Esophagus squamous epithelium (tissue), 5 donors: ENCODE results near the gene LIMK1. TPM values are rescaled to one million over a fixed set of nuclear protein-coding genes. Genes with fewer than 3 reads are reported as not detected.

ENCODE experiments used
- DNase-seq: peaks from one replicate; lab custom pipeline; 2025; lab: John Stamatoyannopoulos, UW
- H3K27ac ChIP-seq, 4 donors: fragments of 200-600 bp; sonication (generic); one replicate each; pipeline ENCODE4 v1.5.1; 2016 to 2019; ENCODE audit warnings: mild to moderate bottlenecking in 1 of 4
- H3K27me3 ChIP-seq, 4 donors: fragments of 200-600 bp; sonication (generic); 1 replicate in 3 of 4; 2 replicates in 1 of 4; pipeline versions ENCODE4 v1.5.1 to v1.6.0; 2017 to 2021; ENCODE audit warnings: antibody characterized with exemption in 1 of 4
- H3K36me3 ChIP-seq, 3 donors: fragments of 200-600 bp; sonication (generic); one replicate each; pipeline ENCODE4 v1.5.1; 2016 to 2019
- H3K4me1 ChIP-seq, 3 donors: fragments of 200-600 bp; sonication (generic); one replicate each; pipeline ENCODE4 v1.5.1; 2017 to 2019
- H3K4me3 ChIP-seq, 4 donors: fragments of 200-600 bp; sonication (generic); 1 replicate in 3 of 4; 2 replicates in 1 of 4; pipeline ENCODE4 v1.5.1; 2016 to 2019; ENCODE audit warnings: mild to moderate bottlenecking in 2 of 4, moderate library complexity in 1 of 4
- H3K9me3 ChIP-seq, 3 donors: fragments of 200-600 bp; sonication (generic); one replicate each; pipeline ENCODE4 v1.5.1; 2016 to 2019
- POLR2A ChIP-seq, 4 donors: fragments of 450-650 bp; IDR thresholded peaks; one replicate each; pipeline ENCODE4 v1.6.1; 2017; ENCODE audit warnings: antibody characterized with exemption in 4 of 4, mild to moderate bottlenecking in 4 of 4, moderate library complexity in 3 of 4
- WGBS, 2 donors: methylation state at CpG; one replicate each; pipeline ENCODE4 v1.1.5; 2018; 5-methylcytosine and 5-hydroxymethylcytosine counted together
- intact Hi-C: fragments of 100-400 bp; cut with DNase I; formaldehyde crosslinking; loops from one replicate; pipeline ENCODE4 v1.15.0; 2022
- total RNA-seq, 4 donors: library from RNA; depleted of rRNA; stranded (reverse); fragments of >200 nt; gene quantifications; one replicate each; pipeline ENCODE4 v1.1.0, GENCODE V29; 2016
- TF ChIP-seq, protein P1 (sequence below), 6 experiments: fragments of 450-650 bp in 4 of 6; fragments of 200-600 bp in 2 of 6; sonication (generic) in 2 of 6; IDR thresholded peaks; one replicate each; pipeline ENCODE4 v1.5.1; 2016 to 2019; ENCODE audit warnings: antibody characterized with exemption in 6 of 6, mild to moderate bottlenecking in 4 of 6, moderate library complexity in 4 of 6
- donor health status: DM: yes; HTN: yes; CAD: no.

LIMK1 gene
- total RNA-seq, 4 donors from 2014 or later = 8.0 to 13.2 (median 12.2) TPM

- DNase-seq = no peak
- Histone ChIP-seq H3K4me1 (peaks cover 0 to 10% (median 0%) of the 10 kb centered on the region in 3 donors), H3K4me3 (no peak overlapping the region), H3K36me3 (peaks cover 0 to 84% (median 0%) of the 10 kb centered on the region in 3 donors), H3K27me3 (no peaks in the 10 kb centered on the region), H3K9me3 (no peaks in the 10 kb centered on the region), H3K27ac (peak overlapping the region in 2 of 4 donors; percentile 7 to 20)
- no peak for TF ChIP-seq POLR2A (IDR thresholded peaks at IDR 0.05)
- TF ChIP-seq, protein P1, sequence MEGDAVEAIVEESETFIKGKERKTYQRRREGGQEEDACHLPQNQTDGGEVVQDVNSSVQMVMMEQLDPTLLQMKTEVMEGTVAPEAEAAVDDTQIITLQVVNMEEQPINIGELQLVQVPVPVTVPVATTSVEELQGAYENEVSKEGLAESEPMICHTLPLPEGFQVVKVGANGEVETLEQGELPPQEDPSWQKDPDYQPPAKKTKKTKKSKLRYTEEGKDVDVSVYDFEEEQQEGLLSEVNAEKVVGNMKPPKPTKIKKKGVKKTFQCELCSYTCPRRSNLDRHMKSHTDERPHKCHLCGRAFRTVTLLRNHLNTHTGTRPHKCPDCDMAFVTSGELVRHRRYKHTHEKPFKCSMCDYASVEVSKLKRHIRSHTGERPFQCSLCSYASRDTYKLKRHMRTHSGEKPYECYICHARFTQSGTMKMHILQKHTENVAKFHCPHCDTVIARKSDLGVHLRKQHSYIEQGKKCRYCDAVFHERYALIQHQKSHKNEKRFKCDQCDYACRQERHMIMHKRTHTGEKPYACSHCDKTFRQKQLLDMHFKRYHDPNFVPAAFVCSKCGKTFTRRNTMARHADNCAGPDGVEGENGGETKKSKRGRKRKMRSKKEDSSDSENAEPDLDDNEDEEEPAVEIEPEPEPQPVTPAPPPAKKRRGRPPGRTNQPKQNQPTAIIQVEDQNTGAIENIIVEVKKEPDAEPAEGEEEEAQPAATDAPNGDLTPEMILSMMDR (IDR thresholded peaks at IDR 0.05) = no peak
- intact Hi-C loops = no loop called here
- WGBS, 2 donors = 70% methylated on average over 2 of the region's 10 CpGs; no CpG with 5 or more reads in 1 of the 2 donors
These were observed 32.4 kb upstream of the LIMK1 start for GRCh38 chr7:74051193-74051592.

DNA sequence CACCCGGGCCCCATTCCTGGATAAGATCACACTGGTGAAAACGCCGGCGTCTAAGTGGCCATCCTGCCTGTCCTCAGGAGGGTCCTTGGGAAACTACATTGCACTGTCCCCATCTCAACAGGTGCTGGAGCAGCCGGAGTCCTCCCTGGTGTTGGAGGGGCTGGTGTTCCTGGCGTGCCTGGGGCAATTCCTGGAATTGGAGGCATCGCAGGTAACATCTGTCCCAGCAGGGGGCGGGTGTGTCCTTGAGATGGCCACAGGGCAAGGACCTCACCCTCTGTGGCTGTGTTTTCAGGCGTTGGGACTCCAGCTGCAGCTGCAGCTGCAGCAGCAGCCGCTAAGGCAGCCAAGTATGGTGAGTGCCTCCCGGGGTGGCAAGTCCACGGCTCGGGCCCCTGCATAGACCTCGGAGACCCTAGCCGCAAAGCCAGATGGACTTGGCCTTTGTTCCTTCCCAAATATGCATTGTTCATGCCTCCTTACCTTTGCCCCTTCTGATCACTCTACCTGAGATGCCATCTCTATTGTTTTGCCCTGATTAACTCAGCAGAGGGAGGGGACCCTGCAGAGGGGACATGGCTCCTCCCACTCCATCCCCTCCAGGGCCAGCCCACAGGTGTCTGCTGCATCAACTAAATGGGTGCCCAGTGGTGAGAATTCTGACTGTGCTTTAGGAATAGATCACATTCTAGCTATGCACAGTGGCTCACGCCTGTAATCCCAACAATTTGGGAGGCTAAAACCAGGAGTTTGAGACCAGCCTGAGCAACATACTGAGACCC lies 31.8 kb upstream of the LIMK1 start:
- WGBS, 2 donors = 62 to 67% methylated on average over 10 of the region's 16 CpGs
- H3K4me3 ChIP-seq = no peak overlapping the region
- intact Hi-C loops = no loop called here
- TF ChIP-seq, protein P1 (IDR thresholded peaks at IDR 0.05) = peak in 2 of 6 experiments; percentile 12 to 45
- no peak for TF ChIP-seq POLR2A (IDR thresholded peaks at IDR 0.05)
- no peaks in the 10 kb centered on the region for H3K9me3 ChIP-seq
- peaks cover 0 to 84% (median 0%) of the 10 kb centered on the region in 3 donors for H3K36me3 ChIP-seq
- peaks cover 0 to 10% (median 0%) of the 10 kb centered on the region in 3 donors for H3K4me1 ChIP-seq
- H3K27ac ChIP-seq = peak overlapping the region in 2 of 4 donors; percentile 7 to 20
- H3K27me3 ChIP-seq = no peaks in the 10 kb centered on the region
- DNase-seq = no peak

DNA sequence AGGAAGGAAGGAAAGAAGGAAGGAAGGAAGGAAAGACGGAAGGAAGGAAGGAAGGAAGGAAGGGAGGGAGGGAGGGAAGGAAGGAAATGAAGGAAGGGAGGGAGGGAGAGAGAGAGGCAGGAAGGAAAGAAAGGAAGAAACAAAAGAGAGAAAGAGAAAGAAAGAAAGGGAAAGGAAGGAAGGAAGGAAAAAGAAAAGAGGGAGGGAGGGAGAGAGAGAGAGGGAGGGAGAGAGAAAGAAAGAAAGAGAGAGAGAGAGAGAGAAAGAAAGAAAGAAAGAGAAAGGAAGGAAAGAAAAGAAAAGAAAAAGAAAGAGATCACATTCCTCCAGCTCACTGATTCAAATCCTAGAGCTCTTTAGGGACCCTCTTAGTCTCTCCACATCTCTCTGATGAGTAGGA lies 31.0 kb upstream of the LIMK1 start:
- DNase-seq = no peak
- no peak overlapping the region for H3K4me3 ChIP-seq
- TF ChIP-seq POLR2A (IDR thresholded peaks at IDR 0.05) = no peak
- TF ChIP-seq, protein P1 (IDR thresholded peaks at IDR 0.05) = no peak
- intact Hi-C loops = no loop called here
- H3K9me3 ChIP-seq = no peaks in the 10 kb centered on the region
- 67 to 71% methylated on average over 1 of the region's 1 CpG for WGBS, 2 donors
- H3K27ac ChIP-seq = no peak overlapping the region
- peaks cover 0 to 84% (median 0%) of the 10 kb centered on the region in 3 donors for H3K36me3 ChIP-seq
- no peaks in the 10 kb centered on the region for H3K27me3 ChIP-seq
- H3K4me1 ChIP-seq = peaks cover 0 to 19% (median 0%) of the 10 kb centered on the region in 3 donors

GRCh38 chr7:74053589-74054186 lies 29.9 kb upstream of the LIMK1 start:
- no peak overlapping the region for H3K27ac ChIP-seq
- 88 to 94% methylated on average over 3 of the region's 3 CpGs for WGBS, 2 donors
- H3K4me3 ChIP-seq = no peak overlapping the region
- TF ChIP-seq POLR2A (IDR thresholded peaks at IDR 0.05) = no peak
- TF ChIP-seq, protein P1 (IDR thresholded peaks at IDR 0.05) = no peak
- peaks cover 0 to 79% (median 0%) of the 10 kb centered on the region in 3 donors for H3K36me3 ChIP-seq
- peaks cover 0 to 23% (median 0%) of the 10 kb centered on the region in 3 donors for H3K4me1 ChIP-seq
- no peaks in the 10 kb centered on the region for H3K27me3 ChIP-seq
- no peak for DNase-seq
- intact Hi-C loops = no loop called here
- no peaks in the 10 kb centered on the region for H3K9me3 ChIP-seq
